Pons (tissue), 1 donor: ENCODE data around the gene INPP4B.
"Not testable (repeated sequence)": the region's sequence is repeated elsewhere in the genome, so short reads cannot be mapped to it uniquely, and the experiment has no call there.

Experiments used
- DNase-seq: peaks from one replicate; pipeline ENCODE4 v3.0.0-alpha.2; 2016; ENCODE audit warnings: low spot score

INPP4B gene

GRCh38 chr4:142411993-142412392 lies 434.1 kb downstream of the INPP4B start:
- DNase-seq = no peak

GRCh38 chr4:142408003-142408441 lies 438.1 kb downstream of the INPP4B start:
- no peak for DNase-seq

DNA sequence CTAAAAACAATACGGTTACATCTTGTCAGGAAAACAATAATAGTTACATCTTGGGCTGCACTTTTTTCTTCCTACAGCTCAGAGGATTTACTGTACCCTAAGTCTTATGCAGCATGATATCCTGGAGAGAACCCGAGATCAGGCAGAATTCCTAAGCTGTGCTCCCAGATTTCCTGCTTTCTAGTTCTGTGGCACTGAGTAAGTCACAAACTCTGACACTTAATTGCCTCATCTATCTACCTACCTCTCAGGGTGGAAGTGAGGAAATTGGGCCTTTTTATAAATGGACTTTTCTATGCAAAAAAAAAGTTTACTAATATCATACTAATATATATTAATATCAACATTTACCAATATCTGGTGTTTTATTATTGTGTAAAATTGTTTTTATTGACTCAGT lies 438.5 kb downstream of the INPP4B start:
- DNase-seq = no peak

GRCh38 chr4:142406917-142407501 lies 439.1 kb downstream of the INPP4B start:
- no peak for DNase-seq

DNA sequence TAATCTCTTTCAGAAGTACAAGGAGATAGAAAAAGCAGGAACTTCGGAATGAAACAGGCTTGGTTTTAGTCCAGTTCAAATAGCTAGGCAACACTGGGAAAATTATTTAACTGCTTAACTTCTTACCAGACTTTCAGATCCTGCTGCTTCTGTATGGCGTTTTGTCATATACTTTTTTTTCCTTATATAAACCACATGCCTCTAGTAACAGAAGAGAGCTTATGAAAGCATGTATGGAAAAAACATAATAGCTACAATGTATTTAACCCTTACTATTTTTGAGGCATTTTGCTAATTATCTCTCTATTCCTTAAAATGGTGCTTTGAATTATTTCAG lies 439.6 kb downstream of the INPP4B start:
- DNase-seq = no peak

DNA sequence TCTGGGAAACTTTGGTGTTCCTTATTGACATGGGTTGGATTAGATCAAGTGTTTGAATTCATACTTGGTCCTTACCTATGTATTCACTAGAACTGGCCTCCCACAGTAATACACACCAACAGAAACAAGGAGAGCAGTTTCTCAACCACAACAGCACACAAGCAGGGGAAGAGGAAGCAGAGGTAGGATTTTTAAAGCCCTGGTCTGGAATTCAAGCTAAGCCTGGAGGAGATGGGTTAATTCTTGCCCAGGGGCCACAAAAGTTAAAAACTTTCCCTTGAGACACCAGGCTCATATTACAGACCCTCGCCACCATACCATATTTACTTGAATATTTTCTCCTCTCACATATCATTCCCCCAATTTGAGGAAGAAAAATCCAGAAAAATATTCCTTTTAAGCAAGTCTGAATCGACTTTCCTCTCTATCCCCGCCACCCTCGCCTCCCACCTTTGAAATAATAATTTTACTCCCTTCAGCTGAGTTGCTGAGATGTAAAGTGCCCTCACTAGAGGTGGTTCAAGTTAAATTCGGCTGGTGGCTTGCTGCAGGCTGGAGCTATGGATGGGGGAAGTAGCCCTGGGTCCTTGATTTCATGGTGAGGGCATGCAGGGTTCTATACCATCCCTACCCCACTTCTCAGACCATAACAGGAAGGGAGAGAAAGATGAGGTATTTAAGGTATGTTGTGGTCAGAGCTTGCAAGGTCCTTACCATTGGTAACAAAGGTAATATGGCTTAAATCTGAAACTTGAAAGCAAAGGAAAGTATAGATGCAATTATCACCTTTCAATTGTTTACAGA lies 440.2 kb downstream of the INPP4B start:
- no peak for DNase-seq

GRCh38 chr4:142405021-142405694 lies 440.9 kb downstream of the INPP4B start:
- peak; percentile 77 for DNase-seq

- peak; percentile 18 for DNase-seq
Observed at GRCh38 chr4:142404191-142404611, 441.9 kb downstream of the INPP4B start.

DNA sequence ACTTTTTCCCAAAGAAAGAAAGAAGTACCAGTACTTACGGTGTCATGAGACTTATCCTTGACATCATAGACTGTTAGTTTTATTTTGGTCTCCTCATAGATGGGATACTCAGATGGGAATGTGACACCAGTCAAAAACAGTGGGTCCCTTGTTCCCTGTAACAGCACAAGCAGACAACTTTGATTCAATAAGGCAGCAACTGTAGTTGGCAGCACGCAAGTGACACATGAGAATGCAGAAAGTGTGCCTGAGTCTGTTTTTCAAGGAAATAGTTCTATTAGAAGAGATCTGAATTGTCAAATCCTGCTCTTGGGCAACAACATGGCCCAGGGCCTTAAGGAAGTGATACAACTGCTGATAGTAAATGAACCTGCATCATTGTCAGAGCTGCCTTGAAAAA lies 443.2 kb downstream of the INPP4B start:
- DNase-seq = peak; percentile 66

- no peak for DNase-seq
Observed at GRCh38 chr4:142402156-142402555, 443.9 kb downstream of the INPP4B start.

- DNase-seq = not testable (repeated sequence)
Observed at GRCh38 chr4:142397364-142397991, 448.6 kb downstream of the INPP4B start.

DNA sequence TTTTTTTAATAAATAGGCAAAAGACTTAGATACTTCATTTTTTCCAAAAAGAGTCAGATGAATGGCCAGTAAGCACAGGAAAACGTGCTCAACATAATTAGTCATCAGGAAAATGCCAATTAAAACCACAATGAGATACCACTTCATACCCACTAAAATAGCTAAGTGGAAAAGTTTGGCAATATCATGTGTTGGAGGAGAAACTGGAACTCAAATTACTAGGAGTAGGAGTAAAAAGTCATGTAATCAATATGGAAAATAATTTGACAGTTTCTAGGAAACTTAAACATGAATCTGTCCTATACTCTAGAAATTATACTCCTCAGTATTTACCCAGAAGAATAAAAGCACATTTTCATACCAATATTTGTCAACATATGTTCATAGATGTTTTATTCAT lies 449.8 kb downstream of the INPP4B start:
- no peak for DNase-seq

DNA sequence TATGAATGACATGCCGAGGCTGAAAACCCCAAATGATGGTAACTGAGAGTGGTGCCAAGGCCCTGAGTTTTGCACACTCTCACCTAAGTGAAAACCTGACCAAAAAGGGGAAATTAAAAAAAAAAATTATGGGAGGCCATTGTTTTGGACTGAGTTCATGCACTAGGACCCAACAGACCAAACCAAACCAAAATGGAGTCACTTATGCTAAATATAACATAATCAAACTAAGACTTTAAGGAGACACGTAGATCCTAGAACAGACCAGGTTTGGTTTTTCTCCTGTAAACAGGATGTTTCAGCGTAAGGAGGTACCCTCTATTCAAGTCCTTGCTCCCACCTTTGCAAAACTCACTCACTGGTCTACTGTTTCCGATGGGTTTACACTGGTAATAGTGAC lies 453.0 kb downstream of the INPP4B start:
- DNase-seq = no peak

GRCh38 chr4:142386856-142387255 lies 459.2 kb downstream of the INPP4B start:
- no peak for DNase-seq

DNA sequence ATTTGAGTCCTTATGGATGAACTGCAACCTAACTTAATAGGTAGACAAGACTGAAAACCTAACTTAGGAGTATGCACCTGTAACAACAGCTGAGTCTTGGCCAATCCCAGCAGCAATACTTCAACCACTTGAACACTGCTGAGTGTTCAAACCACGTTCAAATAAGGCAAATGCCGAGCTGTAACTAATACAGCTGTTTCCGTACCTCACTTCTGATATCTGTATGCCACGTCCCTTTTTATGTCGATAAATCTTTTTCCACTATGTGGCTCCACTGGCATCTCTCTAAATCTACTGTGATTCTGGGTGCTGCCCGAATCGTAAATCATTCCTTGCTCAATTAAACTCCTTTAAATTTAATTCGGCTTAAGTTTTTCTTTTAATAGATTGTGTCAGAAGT lies 459.7 kb downstream of the INPP4B start:
- no peak for DNase-seq

- DNase-seq = no peak
Observed at GRCh38 chr4:142383800-142384470, 462.2 kb downstream of the INPP4B start.

GRCh38 chr4:142383354-142383753 lies 462.7 kb downstream of the INPP4B start:
- no peak for DNase-seq

DNA sequence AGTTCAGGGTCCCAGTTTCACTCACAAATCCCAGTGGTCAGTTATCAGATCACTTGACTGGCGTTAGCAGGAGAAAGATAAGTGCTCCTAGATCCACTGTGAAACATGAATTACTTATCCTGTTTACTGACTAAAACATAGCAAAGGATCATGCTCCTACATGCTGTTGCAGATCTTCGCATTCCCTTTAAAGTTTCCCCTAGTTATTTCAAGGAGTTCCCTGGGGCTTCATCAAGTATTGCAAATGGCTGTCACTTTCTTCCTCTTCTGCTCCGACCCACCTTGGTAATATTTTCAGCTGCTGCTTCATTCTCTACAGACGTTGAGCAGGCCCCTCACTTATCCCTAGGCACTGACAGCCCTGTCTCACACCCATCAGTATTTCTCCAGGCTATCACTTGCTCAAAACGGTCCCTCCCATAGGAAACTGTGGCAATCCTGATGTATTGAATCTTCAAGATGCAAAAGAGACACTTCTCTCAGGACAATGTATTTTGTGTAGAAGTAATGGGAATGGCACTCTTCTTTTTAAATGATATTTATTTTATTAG lies 466.0 kb downstream of the INPP4B start:
- DNase-seq = no peak

GRCh38 chr4:142379277-142380051 lies 466.6 kb downstream of the INPP4B start:
- no peak for DNase-seq

DNA sequence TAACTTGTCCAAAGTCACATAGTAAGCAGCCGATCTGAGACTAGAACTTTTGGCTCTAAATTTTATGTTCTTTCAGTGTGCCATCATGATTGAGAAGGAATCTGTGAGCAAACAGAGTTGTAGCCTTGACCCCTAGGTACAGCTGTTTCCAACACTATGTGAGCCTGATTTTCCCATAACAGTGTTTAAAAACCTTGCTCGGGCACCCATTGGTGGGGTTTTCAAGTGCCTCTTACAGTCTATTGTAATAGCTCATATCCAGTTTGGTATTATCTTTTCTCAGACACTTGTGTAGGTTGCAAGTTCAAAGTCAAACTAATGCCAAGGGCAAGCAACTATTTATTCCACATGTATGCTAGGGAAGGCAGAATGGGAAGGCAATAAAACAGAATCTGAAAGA lies 467.9 kb downstream of the INPP4B start:
- DNase-seq = no peak
